ENCODE results near the gene ATRIP. TPM values are rescaled to one million over a fixed set of nuclear protein-coding genes. Genes with fewer than 3 reads are reported as not detected.
A peak's percentile ranks its signal among the peaks of the same experiment; 100 is the strongest.

Gene ATRIP
- total and polyA plus RNA-seq, 8 donors, result 2.3 to 34.4 (median 4.6) TPM

DNA sequence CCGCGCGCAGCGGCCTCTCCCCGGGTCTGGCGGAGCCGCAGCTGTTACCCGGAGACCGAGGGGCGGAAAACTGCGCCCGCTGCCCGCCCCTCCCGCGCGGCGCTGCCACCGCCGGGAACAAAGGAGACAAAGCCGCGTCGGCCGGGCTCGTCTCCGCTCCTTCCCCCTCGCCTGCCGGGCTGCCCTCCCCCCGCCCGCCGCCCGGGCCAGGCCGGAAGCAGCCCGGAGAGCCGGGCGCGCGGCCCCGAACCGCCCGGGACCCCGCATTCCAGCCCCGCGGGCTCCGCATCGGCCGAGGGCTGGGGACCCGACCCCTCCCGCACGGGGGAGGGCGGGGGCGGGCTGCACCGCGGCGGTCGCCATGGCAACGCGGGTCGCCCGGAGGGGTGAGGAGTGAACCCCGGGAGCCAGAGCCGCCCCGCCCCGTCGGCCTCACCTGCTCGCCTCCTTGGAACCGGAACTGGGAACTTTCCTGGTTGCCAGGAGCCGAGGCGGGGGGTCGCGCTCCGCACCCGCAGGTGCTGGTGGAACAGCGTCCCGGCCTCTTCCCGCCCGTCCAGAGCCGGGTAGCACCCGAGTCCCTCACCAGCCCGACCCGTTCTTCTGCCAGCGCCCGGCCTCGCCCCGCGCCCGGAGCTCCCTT, 17.1 kb upstream of the ATRIP start:
- peak; percentile 75 to 90 for DNase-seq
- intact Hi-C loops (cut with DNase I; ENCODE audit: low total_unique reads), result no loop called here
- H3K4me3 ChIP-seq, result peak overlapping the region; percentile 58 to 91 (median 87)
- TF ChIP-seq EP300 (IDR thresholded peaks at IDR 0.05) (no peak), POLR2A (IDR thresholded peaks at IDR 0.05) (no peak), POLR2AphosphoS5 (IDR thresholded peaks at IDR 0.05) (no peak)
- TF ChIP-seq, protein P1, sequence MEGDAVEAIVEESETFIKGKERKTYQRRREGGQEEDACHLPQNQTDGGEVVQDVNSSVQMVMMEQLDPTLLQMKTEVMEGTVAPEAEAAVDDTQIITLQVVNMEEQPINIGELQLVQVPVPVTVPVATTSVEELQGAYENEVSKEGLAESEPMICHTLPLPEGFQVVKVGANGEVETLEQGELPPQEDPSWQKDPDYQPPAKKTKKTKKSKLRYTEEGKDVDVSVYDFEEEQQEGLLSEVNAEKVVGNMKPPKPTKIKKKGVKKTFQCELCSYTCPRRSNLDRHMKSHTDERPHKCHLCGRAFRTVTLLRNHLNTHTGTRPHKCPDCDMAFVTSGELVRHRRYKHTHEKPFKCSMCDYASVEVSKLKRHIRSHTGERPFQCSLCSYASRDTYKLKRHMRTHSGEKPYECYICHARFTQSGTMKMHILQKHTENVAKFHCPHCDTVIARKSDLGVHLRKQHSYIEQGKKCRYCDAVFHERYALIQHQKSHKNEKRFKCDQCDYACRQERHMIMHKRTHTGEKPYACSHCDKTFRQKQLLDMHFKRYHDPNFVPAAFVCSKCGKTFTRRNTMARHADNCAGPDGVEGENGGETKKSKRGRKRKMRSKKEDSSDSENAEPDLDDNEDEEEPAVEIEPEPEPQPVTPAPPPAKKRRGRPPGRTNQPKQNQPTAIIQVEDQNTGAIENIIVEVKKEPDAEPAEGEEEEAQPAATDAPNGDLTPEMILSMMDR (IDR thresholded peaks at IDR 0.05), result no peak
- H3K4me1 ChIP-seq, result peaks cover 61 to 79% (median 67%) of the 10 kb centered on the region in 4 donors
- WGBS, 5 donors, result 0 to 2% (median 0%) methylated on average over 24 to 86 of the region's 86 CpGs
- peaks cover 0 to 5% (median 0%) of the 10 kb centered on the region in 3 donors for H3K27me3 ChIP-seq
- H3K27ac ChIP-seq, result peak overlapping the region; percentile 90 to 97 (median 93)
- H3K36me3 ChIP-seq, result peaks cover 8 to 23% (median 19%) of the 10 kb centered on the region in 4 donors
- H3K9me3 ChIP-seq, result no peaks in the 10 kb centered on the region

DNA sequence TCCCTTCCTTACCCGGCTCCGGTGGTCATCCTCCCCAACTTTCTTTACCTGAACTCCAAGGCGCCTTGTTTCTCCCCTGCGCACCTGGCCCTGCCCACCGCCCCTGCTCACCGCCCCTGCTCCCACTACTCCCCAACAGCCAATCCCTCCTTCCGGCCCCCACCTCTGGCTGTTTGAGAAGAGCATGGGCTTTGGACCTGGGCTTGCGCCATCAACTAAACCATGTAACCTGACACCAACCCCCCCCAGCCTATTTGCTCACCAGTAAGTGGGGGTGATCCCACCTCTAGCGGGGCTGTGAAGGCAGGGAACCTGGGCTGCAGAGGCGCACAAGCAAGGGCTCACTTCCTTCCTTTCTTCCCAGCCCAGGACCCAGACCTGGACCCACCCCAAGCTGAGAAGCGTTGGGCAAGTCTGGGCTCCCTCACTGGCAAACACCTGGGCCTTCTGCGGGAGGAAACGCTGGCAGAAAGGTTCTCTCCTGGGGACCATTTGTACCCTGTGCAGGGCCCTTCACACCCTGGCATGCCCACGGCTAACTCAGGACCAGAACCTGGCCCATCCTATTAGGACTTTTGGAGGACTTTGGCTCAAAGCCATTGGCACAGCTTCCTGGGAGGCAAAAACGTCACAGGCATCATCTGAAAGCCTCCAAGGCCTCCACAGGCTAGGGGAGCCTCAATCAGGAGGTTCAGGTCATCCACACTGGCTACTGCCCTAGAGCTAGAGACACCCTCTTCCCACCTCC, 16.4 kb upstream of the ATRIP start, which contains the start of gene PLXNB1:
Gene PLXNB1 (minus strand): TSS at position 127 of the 748 bp plus-strand sequence. CDS start 5,475 bp downstream, outside the sequence.
- peaks cover 8 to 22% (median 18%) of the 10 kb centered on the region in 4 donors for H3K36me3 ChIP-seq
- H3K9me3 ChIP-seq, result no peaks in the 10 kb centered on the region
- H3K4me1 ChIP-seq, result peaks cover 61 to 79% (median 65%) of the 10 kb centered on the region in 4 donors
- intact Hi-C loops (cut with DNase I; ENCODE audit: low total_unique reads), result no loop called here
- DNase-seq, result peak; percentile 81 to 95
- H3K27me3 ChIP-seq, result peaks cover 0 to 5% (median 0%) of the 10 kb centered on the region in 3 donors
- 6 to 16% (median 10%) methylated on average over 13 to 15 of the region's 15 CpGs for WGBS, 5 donors
- peak within 1 kb of the TSS; percentile 90 to 97 (median 93) for H3K27ac ChIP-seq
- H3K4me3 ChIP-seq, result peak within 1 kb of the TSS; percentile 58 to 91 (median 87)
- no peak for TF ChIP-seq EP300 (IDR thresholded peaks at IDR 0.05)
- TF ChIP-seq POLR2A (IDR thresholded peaks at IDR 0.05), result peak in 1 of 4 donors; percentile 40
- peak in 2 of 3 donors; percentile 3 to 23 for TF ChIP-seq POLR2AphosphoS5 (IDR thresholded peaks at IDR 0.05)

DNA sequence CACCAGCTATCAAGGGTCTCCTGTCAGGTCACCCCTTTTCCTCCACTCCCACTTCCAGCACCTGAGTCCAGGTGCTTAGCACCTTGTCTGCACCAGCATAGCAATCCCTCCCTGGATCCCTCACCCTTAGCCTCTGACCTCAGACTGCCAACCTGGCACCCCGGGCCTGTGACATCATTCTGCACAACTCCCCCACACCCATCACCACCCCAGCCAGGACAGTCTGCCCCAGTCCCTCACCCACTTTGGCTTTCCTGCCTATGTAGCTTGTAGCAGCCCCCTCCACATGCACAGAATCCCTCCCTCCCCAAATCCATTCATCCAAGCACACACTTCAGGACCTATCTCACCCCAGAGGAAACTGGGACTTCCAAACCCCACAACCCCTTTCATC, 15.8 kb upstream of the ATRIP start:
- Histone ChIP-seq H3K4me3 (no peak overlapping the region), H3K9me3 (no peaks in the 10 kb centered on the region), H3K36me3 (peaks cover 8 to 22% (median 18%) of the 10 kb centered on the region in 4 donors), H3K4me1 (peaks cover 56 to 79% (median 59%) of the 10 kb centered on the region in 4 donors), H3K27ac (peak overlapping the region; percentile 90 to 97 (median 93)), H3K27me3 (peaks cover 0 to 5% (median 0%) of the 10 kb centered on the region in 3 donors)
- no peak for TF ChIP-seq POLR2AphosphoS5 (IDR thresholded peaks at IDR 0.05)
- no peak for TF ChIP-seq EP300 (IDR thresholded peaks at IDR 0.05)
- TF ChIP-seq POLR2A (IDR thresholded peaks at IDR 0.05), result no peak
- TF ChIP-seq, protein P1 (IDR thresholded peaks at IDR 0.05), result no peak
- intact Hi-C loops (cut with DNase I; ENCODE audit: low total_unique reads), result no loop called here
- 41 to 62% (median 44%) methylated on average over 1 of the region's 1 CpG for WGBS, 5 donors
- no peak for DNase-seq

DNA sequence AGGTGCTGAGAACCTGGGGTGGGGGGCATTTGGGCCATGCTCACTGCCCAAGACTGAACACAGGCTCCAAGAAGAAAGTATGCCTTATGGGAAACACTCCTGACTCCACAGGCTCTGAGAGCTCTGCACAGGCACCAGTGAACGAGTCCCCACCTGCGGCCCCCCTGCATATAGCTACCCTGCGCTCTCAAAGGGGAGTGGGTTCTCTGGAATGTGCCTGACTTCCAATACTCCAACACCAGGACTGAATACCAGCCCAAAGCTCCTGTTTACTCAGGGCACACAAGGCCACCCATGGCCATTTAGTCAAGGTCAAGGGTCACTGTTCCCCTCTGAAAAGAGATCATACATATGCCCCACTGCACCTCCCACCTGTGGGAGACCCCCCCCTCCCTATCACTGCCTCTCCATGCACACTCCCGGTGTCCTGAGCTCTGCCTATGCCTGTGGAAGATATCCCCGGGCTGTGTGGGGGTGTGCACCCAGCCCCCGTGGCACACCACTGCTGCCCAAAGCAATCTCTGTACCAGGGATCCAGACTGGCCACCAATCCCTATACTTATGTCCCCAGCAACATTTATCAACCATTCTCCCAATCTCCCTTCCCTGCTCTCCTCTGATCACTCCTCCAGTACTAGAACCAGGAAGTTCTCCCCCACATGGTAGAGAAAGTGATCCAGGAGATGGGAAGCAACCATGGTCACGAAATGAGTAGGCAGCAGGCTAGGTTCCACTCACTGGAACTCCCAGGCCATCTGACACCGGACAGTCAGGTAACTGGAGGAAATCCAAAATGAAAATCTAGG, 15.1 kb upstream of the ATRIP start:
- H3K27ac ChIP-seq, result peak overlapping the region in 4 of 5 donors; percentile 92 to 97 (median 94)
- 73 to 83% (median 78%) methylated on average over 8 of the region's 8 CpGs for WGBS, 5 donors
- no peak for DNase-seq
- H3K4me1 ChIP-seq, result peaks cover 49 to 79% (median 52%) of the 10 kb centered on the region in 4 donors
- intact Hi-C loops (cut with DNase I; ENCODE audit: low total_unique reads), result no loop called here
- H3K9me3 ChIP-seq, result no peaks in the 10 kb centered on the region
- peaks cover 8 to 22% (median 18%) of the 10 kb centered on the region in 4 donors for H3K36me3 ChIP-seq
- TF ChIP-seq POLR2AphosphoS5 (IDR thresholded peaks at IDR 0.05), result no peak
- TF ChIP-seq, protein P1 (IDR thresholded peaks at IDR 0.05), result no peak
- TF ChIP-seq EP300 (IDR thresholded peaks at IDR 0.05), result no peak
- H3K27me3 ChIP-seq, result peaks cover 0 to 5% (median 0%) of the 10 kb centered on the region in 3 donors
- H3K4me3 ChIP-seq, result no peak overlapping the region

Data from stomach (tissue), 9 donors.